Hematopoietic multipotent progenitor cell treated with erythropoietin and hydrocortisone succinate and interleukin-3 and kit ligand, for 17 days (in vitro differentiated cells): ENCODE measurements around the gene INHBB.
"Not testable (repeated sequence)": the region's sequence is repeated elsewhere in the genome, so short reads cannot be mapped to it uniquely, and the experiment has no call there.

Source experiments
- DNase-seq: peaks from one replicate; pipeline ENCODE4 v3.0.0-alpha.2; 2015; ENCODE audit warnings: low spot score

Gene INHBB

GRCh38 chr2:120316528-120317179 lies 29.3 kb upstream of the INHBB start:
- no peak for DNase-seq

- no peak for DNase-seq
Observed at GRCh38 chr2:120317180-120317533, 28.8 kb upstream of the INHBB start.

- no peak for DNase-seq
Observed at GRCh38 chr2:120317916-120318315, 28.0 kb upstream of the INHBB start.

GRCh38 chr2:120318626-120319025 lies 27.3 kb upstream of the INHBB start:
- DNase-seq = no peak

- DNase-seq = no peak
Observed at GRCh38 chr2:120319123-120319522, 26.8 kb upstream of the INHBB start.

- DNase-seq = no peak
Observed at GRCh38 chr2:120319686-120320317, 26.1 kb upstream of the INHBB start.

- no peak for DNase-seq
Observed at GRCh38 chr2:120320318-120320851, 25.6 kb upstream of the INHBB start.

- DNase-seq = not testable (repeated sequence)
Observed at GRCh38 chr2:120320887-120321556, 24.9 kb upstream of the INHBB start.

- no peak for DNase-seq
Observed at GRCh38 chr2:120321721-120322284, 24.1 kb upstream of the INHBB start.

GRCh38 chr2:120322329-120322728 lies 23.6 kb upstream of the INHBB start:
- DNase-seq = no peak

GRCh38 chr2:120323214-120323613 lies 22.7 kb upstream of the INHBB start:
- no peak for DNase-seq

GRCh38 chr2:120323807-120324399 lies 22.0 kb upstream of the INHBB start:
- DNase-seq = no peak

GRCh38 chr2:120324933-120325332 lies 21.0 kb upstream of the INHBB start:
- no peak for DNase-seq

GRCh38 chr2:120326066-120326465 lies 19.9 kb upstream of the INHBB start:
- DNase-seq = no peak

- DNase-seq = no peak
Observed at GRCh38 chr2:120330946-120331822, 14.8 kb upstream of the INHBB start.

- DNase-seq = no peak
Observed at GRCh38 chr2:120331903-120332302, 14.0 kb upstream of the INHBB start.

- DNase-seq = no peak
Observed at GRCh38 chr2:120332384-120332783, 13.6 kb upstream of the INHBB start.

GRCh38 chr2:120334068-120334467 lies 11.9 kb upstream of the INHBB start:
- no peak for DNase-seq

- DNase-seq = no peak
Observed at GRCh38 chr2:120336749-120337148, 9.2 kb upstream of the INHBB start.

GRCh38 chr2:120338015-120338414 lies 7.9 kb upstream of the INHBB start:
- DNase-seq = no peak

GRCh38 chr2:120341977-120342376 lies 4.0 kb upstream of the INHBB start:
- no peak for DNase-seq

GRCh38 chr2:120342446-120342845 lies 3.5 kb upstream of the INHBB start:
- no peak for DNase-seq
